ENCODE data around the gene CALML6. TPM values are rescaled to one million over a fixed set of nuclear protein-coding genes. Genes with fewer than 3 reads are reported as not detected.
"Not testable (repeated sequence)": the region's sequence is repeated elsewhere in the genome, so short reads cannot be mapped to it uniquely, and the experiment has no call there.

The CALML6 gene
- total RNA-seq, 4 donors from 2014 or later: 0.13 TPM; not detected in 3

DNA sequence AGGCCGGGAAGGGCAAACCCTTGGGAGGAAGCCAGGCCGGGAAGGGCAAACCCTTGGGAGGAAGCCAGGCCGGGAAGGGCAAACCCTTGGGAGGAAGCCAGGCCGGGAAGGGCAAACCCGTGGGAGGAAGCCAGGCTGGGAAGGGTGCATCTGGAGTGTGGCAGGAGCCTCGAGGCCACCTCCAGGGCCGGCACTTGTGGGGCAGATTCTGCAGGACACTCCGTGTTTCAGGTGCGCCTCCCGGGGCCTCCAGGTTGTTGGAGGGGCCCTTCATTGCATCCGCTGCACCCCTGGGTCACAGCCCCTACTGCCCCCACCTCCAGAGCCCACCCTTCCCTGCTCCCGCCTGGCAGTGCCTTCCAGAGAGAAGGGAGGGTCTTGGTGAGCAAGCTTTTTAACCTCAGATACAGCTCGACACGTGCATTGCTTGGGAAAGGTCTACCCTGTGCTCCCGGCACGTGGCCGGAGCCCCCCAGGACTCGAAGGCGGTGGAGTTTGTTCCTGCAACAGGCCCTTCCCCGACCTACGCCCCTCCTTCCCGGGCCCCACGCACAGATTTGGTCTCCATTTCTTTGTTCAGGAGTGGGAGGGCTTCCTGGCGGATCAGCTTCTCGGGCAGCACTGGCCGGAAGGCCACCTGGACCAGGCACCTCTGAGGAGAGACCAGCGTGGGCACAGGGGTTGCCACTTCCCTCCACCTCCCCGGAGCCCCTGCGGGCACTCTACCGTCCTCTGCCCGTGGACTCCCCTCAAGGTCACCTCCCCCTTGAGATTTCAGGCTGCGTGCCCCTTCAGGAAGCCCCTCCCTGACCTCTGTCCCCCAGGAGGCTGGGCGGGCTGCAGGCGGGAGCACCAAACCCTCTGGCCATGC, 13.4 kb downstream of the CALML6 start:
- TF ChIP-seq CTCF (IDR thresholded peaks at IDR 0.05) (no peak), POLR2A (IDR thresholded peaks at IDR 0.05) (no peak)
- intact Hi-C loops (cut with DNase I): no loop called here
- Histone ChIP-seq H3K27me3 (no peaks in the 10 kb centered on the region), H3K4me3 (replicated peaks in 1 of 3) (no peak overlapping the region), H3K4me1 (no peaks in the 10 kb centered on the region), H3K27ac (no peak overlapping the region), H3K36me3 (no peaks in the 10 kb centered on the region), H3K9me3 (no peaks in the 10 kb centered on the region)
- WGBS, 2 donors: 69 to 87% methylated on average over 19 to 28 of the region's 34 CpGs
- DNase-seq: no peak

- intact Hi-C loops (cut with DNase I): no loop called here
- WGBS, 2 donors: 76 to 78% methylated on average over 5 of the region's 10 CpGs
- DNase-seq: no peak
- no peak overlapping the region for H3K27ac ChIP-seq
- H3K9me3 ChIP-seq: no peaks in the 10 kb centered on the region
- no peak overlapping the region for H3K4me3 ChIP-seq (replicated peaks in 1 of 3)
- no peaks in the 10 kb centered on the region for H3K36me3 ChIP-seq
- TF ChIP-seq POLR2A (IDR thresholded peaks at IDR 0.05): no peak
- no peak for TF ChIP-seq CTCF (IDR thresholded peaks at IDR 0.05)
- H3K27me3 ChIP-seq: no peaks in the 10 kb centered on the region
- no peaks in the 10 kb centered on the region for H3K4me1 ChIP-seq
These were observed 14.1 kb downstream of the CALML6 start for GRCh38 chr1:1929102-1929638.

DNA sequence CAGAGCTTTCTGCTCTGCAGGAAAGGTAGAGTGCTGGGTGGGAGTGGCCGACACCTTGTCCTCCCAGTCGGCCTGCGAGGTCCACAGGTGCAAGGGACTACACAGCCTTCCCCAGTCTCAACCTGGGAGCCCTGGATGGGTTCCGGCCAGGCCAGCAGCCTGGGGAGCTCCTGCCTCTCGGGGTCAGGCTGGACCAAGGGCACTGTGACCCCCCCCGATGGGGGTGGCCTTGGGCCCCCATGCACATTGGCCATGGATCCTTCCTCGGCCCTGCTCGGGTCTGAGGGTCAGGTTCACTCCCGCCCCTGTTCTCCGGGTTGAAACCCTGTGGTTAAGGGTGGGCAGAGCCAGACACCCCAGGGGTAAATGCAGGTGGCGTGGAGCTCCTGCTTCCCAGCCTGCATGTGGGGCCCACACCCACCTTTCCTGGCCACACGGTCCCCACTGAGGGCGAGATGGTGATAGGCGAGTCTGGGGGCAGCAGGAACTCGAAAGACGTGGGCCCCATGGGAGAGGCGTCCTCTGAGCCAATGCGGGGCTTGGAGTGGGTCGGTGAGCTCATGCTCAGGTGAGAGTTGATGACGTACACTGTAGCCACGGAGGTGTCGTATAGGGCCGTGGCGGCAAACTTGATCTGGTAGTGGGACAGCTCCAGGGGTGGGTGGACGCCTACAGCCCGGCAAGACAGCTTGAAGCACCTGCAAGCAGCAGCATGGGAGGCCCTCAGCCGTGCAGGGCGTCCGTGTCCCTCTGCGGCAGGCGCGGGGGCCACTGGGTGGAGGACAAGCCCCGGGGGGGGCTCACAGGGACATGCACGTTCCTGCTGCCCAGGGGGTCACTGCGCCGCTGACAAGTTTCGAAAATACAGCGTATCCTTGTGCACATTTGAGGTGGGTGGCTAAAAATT, 14.8 kb downstream of the CALML6 start:
- WGBS, 2 donors: 86 to 87% methylated on average over 32 to 38 of the region's 38 CpGs
- intact Hi-C loops (cut with DNase I): no loop called here
- TF ChIP-seq CTCF (IDR thresholded peaks at IDR 0.05) (no peak), POLR2A (IDR thresholded peaks at IDR 0.05) (no peak)
- Histone ChIP-seq H3K4me1 (no peaks in the 10 kb centered on the region), H3K27me3 (no peaks in the 10 kb centered on the region), H3K36me3 (no peaks in the 10 kb centered on the region), H3K4me3 (replicated peaks in 1 of 3) (no peak overlapping the region), H3K9me3 (no peaks in the 10 kb centered on the region), H3K27ac (no peak overlapping the region)
- DNase-seq: no peak

DNA sequence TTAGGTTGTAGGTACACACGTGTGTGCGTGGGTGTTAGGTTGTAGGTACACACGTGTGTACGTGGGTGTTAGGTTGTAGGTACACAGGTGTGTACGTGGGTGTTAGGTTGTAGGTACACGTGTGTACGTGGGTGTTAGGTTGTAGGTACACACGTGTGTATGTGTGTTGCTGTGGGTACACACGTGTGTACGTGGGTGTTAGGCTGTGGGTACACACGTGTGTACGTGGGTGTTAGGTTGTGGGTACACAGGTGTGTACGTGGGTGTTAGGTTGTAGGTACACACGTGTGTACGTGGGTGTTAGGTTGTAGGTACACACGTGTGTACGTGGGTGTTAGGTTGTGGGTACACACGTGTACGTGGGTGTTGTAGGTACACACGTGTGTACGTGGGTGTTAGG, 19.8 kb downstream of the CALML6 start:
- H3K27me3 ChIP-seq; H3K9me3 ChIP-seq; H3K4me1 ChIP-seq; intact Hi-C loops (cut with DNase I); H3K27ac ChIP-seq; H3K36me3 ChIP-seq; DNase-seq; H3K4me3 ChIP-seq (replicated peaks in 1 of 3): not testable (repeated sequence)
- 85 to 94% methylated on average over 4 to 21 of the region's 21 CpGs for WGBS, 2 donors

DNA sequence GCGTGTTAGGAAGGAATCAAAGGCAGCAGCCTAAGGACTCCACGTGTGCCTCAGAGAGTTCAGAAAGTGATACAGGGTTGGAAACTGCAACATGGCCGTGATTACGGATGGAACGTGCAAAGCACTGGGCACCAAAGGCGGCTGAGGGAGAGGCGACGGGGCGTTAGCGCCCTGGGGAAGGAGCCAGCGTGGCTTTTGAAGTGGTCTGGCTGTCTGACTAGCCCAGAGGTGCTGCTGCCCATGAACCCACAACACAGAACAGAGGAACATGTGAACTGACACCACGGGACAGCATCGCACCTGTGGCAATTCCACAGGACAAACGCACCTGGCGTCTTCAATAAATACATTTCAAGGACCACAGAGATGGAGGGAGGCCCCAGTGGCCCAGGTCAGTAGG, 22.0 kb downstream of the CALML6 start:
- H3K36me3 ChIP-seq: no peaks in the 10 kb centered on the region
- no peak overlapping the region for H3K27ac ChIP-seq
- TF ChIP-seq CTCF (IDR thresholded peaks at IDR 0.05): no peak
- no peak for TF ChIP-seq POLR2A (IDR thresholded peaks at IDR 0.05)
- intact Hi-C loops (cut with DNase I): no loop called here
- H3K27me3 ChIP-seq: no peaks in the 10 kb centered on the region
- no peak for DNase-seq
- no peaks in the 10 kb centered on the region for H3K4me1 ChIP-seq
- H3K9me3 ChIP-seq: no peaks in the 10 kb centered on the region
- no peak overlapping the region for H3K4me3 ChIP-seq (replicated peaks in 1 of 3)
- 67 to 69% methylated on average over 15 of the region's 15 CpGs for WGBS, 2 donors

All from thyroid gland (tissue), 4 donors.